Prostate gland (tissue), 2 donors: ENCODE results near the gene EIF2B5.
"Not testable (repeated sequence)": the region's sequence is repeated elsewhere in the genome, so short reads cannot be mapped to it uniquely, and the experiment has no call there.

Experiments used
- POLR2A ChIP-seq: fragments of 450-650 bp; IDR thresholded peaks from one replicate; pipeline ENCODE4 v1.6.1; 2016; ENCODE audit warnings: antibody characterized with exemption, mild to moderate bottlenecking
- TF ChIP-seq, protein P1 (sequence below), 4 experiments: fragments of 200-600 bp in 2 of 4; fragments of 450-650 bp in 2 of 4; sonication (generic) in 2 of 4; IDR thresholded peaks; 1 replicate in 3 of 4; 2 replicates in 1 of 4; pipeline ENCODE4 v1.5.1; 2016 to 2019; ENCODE audit warnings: antibody characterized with exemption in 4 of 4, mild to moderate bottlenecking in 2 of 4, moderate library complexity in 2 of 4

DNA sequence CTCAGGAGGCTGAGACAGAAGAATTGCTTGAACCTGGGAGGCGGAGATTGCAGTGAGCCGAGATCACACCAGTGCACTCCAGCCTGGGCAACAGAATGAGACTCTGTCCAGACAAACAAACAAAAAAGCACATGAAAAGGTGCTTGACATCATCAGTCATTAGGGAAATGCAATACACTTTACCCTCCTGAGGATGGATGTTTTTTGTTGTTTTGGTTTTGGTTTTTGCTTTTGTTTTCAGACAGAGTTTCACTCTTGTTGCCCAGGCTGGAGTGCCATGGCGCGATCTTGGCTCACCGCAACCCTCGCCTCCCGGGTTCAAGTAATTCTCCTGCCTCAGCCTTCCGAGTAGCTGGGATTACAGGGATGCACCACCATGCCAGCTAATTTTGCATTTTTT lies 14.1 kb upstream of the EIF2B5 start:
- TF ChIP-seq, protein P1, sequence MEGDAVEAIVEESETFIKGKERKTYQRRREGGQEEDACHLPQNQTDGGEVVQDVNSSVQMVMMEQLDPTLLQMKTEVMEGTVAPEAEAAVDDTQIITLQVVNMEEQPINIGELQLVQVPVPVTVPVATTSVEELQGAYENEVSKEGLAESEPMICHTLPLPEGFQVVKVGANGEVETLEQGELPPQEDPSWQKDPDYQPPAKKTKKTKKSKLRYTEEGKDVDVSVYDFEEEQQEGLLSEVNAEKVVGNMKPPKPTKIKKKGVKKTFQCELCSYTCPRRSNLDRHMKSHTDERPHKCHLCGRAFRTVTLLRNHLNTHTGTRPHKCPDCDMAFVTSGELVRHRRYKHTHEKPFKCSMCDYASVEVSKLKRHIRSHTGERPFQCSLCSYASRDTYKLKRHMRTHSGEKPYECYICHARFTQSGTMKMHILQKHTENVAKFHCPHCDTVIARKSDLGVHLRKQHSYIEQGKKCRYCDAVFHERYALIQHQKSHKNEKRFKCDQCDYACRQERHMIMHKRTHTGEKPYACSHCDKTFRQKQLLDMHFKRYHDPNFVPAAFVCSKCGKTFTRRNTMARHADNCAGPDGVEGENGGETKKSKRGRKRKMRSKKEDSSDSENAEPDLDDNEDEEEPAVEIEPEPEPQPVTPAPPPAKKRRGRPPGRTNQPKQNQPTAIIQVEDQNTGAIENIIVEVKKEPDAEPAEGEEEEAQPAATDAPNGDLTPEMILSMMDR (IDR thresholded peaks at IDR 0.05), result not testable (repeated sequence)
- not testable (repeated sequence) for TF ChIP-seq POLR2A
